Activated T-helper 17 cell treated with anti-CD3 and anti-CD28 coated beads, Interleukin-2, amount 50 U/mL, for 72 hours (primary cell): Measurements from ENCODE around the gene FAM174C. TPM values are rescaled to one million over a fixed set of nuclear protein-coding genes. Genes with fewer than 3 reads are reported as not detected.
A peak's percentile ranks its signal among the peaks of the same experiment; 100 is the strongest.

Experiments
- ATAC-seq: fragments of 150-1000 bp; cut with Tn5 transposase; replicated peaks from 2 replicates; pipeline ENCODE4 v1.10.0; 2021; ENCODE audit warnings: mild to moderate bottlenecking, moderate library complexity
- H3K27ac Mint-ChIP-seq: one replicate; pipeline ENCODE4 v1.8.0; 2022; ENCODE audit warnings: mixed read lengths
- H3K27me3 Mint-ChIP-seq: one replicate; pipeline ENCODE4 v1.8.0; 2022; ENCODE audit warnings: mixed read lengths
- H3K36me3 Mint-ChIP-seq: one replicate; pipeline ENCODE4 v1.8.0; 2022; ENCODE audit warnings: low read depth, mild to moderate bottlenecking, mixed read lengths
- H3K4me1 Mint-ChIP-seq: one replicate; pipeline ENCODE4 v1.8.0; 2022; ENCODE audit warnings: mixed read lengths
- H3K4me3 Mint-ChIP-seq: one replicate; pipeline ENCODE4 v1.8.0; 2022; ENCODE audit warnings: mild to moderate bottlenecking, mixed read lengths
- H3K9me3 Mint-ChIP-seq: one replicate; pipeline ENCODE4 v1.8.0; 2022; ENCODE audit warnings: mixed read lengths
- total RNA-seq, 2 donors: library from RNA; stranded (reverse); gene quantifications; one replicate each; pipeline ENCODE4 v1.2.3, GENCODE V29; 2022

The FAM174C gene
- total RNA-seq = 10 to 100 TPM; 52.9 to 85.9 TPM

GRCh38 chr19:1275260-1275975 is at the start of gene FAM174C:
Gene FAM174C, plus strand, starts transcription at chr19:1275530. Its CDS starts 20 bp downstream, at chr19:1275550.
- no peaks in the 10 kb centered on the region for H3K27me3 Mint-ChIP-seq
- H3K27ac Mint-ChIP-seq = peak within 1 kb of the TSS; percentile 95
- no peaks in the 10 kb centered on the region for H3K9me3 Mint-ChIP-seq
- ATAC-seq = peak; percentile 89
- H3K36me3 Mint-ChIP-seq = peaks cover 96% of the 10 kb centered on the region
- H3K4me1 Mint-ChIP-seq = peaks cover 21% of the 10 kb centered on the region
- peak within 1 kb of the TSS; percentile 87 for H3K4me3 Mint-ChIP-seq

- no peak overlapping the region for H3K4me3 Mint-ChIP-seq
These were observed 49.2 kb upstream of the FAM174C start for GRCh38 chr19:1226227-1226518.

DNA sequence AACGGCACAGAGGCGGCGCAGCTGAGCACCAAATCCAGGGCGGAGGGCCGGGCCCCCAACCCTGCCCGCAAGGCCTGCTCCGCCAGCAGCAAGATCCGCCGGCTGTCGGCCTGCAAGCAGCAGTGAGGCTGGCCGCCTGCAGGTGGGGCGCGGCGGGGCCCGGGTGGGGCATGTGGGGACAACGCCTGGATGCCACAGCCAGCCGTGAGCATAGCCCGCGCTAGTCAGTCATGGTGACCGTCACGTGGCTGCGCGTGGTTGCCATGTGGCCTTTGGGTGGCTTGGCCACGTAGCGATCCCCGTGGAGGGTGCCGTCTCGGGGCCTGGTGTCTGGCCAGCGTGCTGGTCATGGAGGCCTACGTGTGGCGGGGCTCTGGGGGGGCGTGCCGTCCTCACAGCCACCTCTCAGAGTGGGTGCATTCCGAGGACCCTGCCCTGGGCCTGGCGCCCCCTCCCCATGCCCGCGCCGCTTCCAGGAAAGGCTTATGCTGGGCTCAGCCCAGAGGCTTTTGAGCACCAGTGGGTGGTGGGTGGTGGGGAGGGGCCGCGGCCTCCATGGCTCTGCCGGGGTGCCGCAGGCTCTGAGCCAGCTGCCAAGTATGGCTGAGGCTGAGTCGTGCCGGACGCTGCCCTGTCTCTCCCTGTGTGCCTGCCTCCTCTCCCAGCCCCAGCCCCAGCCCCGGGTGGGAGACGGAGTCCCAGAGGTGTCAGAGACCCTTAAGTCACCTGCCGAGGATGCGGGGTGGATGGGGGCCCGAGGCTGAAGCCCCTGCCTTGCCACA is 48.6 kb upstream of the FAM174C start:
- ATAC-seq = no peak
- no peak overlapping the region for H3K27ac Mint-ChIP-seq
- no peak overlapping the region for H3K4me3 Mint-ChIP-seq
- H3K9me3 Mint-ChIP-seq = no peaks in the 10 kb centered on the region
- H3K4me1 Mint-ChIP-seq = no peaks in the 10 kb centered on the region
- peaks cover 5% of the 10 kb centered on the region for H3K36me3 Mint-ChIP-seq
- no peaks in the 10 kb centered on the region for H3K27me3 Mint-ChIP-seq

More at GRCh38 chr19:1226227-1226518, 49.2 kb upstream of the FAM174C start:
- no peaks in the 10 kb centered on the region for H3K9me3 Mint-ChIP-seq
- H3K27me3 Mint-ChIP-seq = no peaks in the 10 kb centered on the region
- no peaks in the 10 kb centered on the region for H3K4me1 Mint-ChIP-seq
- H3K27ac Mint-ChIP-seq = no peak overlapping the region
- peaks cover 5% of the 10 kb centered on the region for H3K36me3 Mint-ChIP-seq
- ATAC-seq = no peak

DNA sequence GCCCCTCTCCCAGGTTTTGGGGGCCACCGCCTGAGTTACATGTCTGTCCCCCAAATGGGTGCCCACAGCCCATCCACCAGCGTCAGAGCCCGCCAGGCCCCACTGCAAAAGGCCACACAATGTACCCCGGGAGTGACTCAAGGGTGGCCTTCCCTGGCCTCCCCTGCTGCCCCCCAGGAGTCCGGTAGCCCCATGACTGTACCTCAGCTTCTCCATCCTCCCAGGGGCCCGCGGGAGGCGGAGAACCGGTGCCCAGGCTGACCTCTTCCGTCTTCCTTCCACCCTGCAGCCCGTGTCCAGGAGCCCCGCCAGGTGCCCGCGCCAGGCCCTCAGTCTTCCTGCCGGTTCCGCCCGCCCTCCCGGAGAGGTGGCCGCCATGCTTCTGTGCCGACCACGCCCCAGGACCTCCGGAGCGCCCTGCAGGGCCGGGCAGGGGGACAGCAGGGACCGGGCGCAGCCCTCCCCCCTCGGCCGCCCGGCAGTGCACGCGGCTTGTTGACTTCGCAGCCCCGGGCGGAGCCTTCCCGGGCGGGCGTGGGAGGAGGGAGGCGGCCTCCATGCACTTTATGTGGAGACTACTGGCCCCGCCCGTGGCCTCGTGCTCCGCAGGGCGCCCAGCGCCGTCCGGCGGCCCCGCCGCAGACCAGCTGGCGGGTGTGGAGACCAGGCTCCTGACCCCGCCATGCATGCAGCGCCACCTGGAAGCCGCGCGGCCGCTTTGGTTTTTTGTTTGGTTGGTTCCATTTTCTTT is 47.9 kb upstream of the FAM174C start:
- H3K27ac Mint-ChIP-seq = no peak overlapping the region
- ATAC-seq = no peak
- no peak overlapping the region for H3K4me3 Mint-ChIP-seq
- no peaks in the 10 kb centered on the region for H3K27me3 Mint-ChIP-seq
- peaks cover 5% of the 10 kb centered on the region for H3K36me3 Mint-ChIP-seq
- no peaks in the 10 kb centered on the region for H3K4me1 Mint-ChIP-seq
- H3K9me3 Mint-ChIP-seq = no peaks in the 10 kb centered on the region

- Mint-ChIP-seq H3K4me3 (no peak overlapping the region), H3K4me1 (no peaks in the 10 kb centered on the region), H3K9me3 (no peaks in the 10 kb centered on the region), H3K27ac (no peak overlapping the region), H3K27me3 (no peaks in the 10 kb centered on the region), H3K36me3 (peaks cover 5% of the 10 kb centered on the region)
- ATAC-seq = no peak
These were observed 47.0 kb upstream of the FAM174C start for GRCh38 chr19:1228161-1228957.

DNA sequence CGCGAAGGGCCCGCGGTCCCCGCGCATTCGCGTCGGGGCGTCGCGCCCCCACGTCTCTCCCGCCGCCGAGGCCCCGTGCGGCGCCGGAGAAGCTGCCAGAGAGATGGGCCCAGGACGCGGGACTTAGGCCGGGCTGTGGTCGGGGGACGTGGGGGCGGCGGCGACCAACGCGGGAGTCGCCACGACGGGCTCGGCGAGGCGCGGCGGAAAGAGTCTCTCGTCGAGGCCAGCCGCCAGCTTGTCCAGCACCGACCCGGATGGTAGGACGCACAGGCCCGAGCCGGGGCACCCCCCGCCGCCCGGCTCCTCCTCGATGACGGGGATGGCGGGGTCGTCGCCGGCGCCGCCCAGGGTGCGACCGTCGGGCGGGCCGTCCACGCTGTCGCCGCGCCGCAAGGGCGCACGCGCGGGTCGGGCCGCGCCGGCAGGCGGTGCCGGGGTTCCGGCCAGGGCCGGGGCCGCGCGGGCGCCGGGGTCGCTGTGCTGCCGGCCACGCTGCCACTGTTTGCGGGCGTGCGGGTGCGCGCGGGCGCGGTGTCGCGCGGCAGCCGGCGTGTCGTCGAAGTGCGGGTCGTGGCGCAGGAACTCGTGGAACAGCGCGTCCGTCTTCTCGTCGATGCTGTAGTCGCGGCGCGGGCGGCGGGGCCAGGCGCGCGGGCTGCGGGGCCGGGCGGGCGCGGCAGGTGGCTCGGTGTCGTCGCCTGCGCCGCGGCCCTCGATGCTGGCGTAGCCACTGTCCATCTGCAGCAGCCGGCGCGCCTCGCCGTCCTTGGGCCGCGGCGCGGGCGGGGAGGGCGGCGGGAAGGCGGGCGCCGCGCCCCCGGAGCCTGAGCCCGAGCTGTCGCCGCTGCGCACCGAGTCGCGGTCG is 46.0 kb upstream of the FAM174C start:
- Mint-ChIP-seq H3K27me3 (no peaks in the 10 kb centered on the region), H3K9me3 (no peaks in the 10 kb centered on the region), H3K27ac (no peak overlapping the region), H3K4me1 (no peaks in the 10 kb centered on the region), H3K4me3 (no peak overlapping the region), H3K36me3 (peaks cover 5% of the 10 kb centered on the region)
- no peak for ATAC-seq

DNA sequence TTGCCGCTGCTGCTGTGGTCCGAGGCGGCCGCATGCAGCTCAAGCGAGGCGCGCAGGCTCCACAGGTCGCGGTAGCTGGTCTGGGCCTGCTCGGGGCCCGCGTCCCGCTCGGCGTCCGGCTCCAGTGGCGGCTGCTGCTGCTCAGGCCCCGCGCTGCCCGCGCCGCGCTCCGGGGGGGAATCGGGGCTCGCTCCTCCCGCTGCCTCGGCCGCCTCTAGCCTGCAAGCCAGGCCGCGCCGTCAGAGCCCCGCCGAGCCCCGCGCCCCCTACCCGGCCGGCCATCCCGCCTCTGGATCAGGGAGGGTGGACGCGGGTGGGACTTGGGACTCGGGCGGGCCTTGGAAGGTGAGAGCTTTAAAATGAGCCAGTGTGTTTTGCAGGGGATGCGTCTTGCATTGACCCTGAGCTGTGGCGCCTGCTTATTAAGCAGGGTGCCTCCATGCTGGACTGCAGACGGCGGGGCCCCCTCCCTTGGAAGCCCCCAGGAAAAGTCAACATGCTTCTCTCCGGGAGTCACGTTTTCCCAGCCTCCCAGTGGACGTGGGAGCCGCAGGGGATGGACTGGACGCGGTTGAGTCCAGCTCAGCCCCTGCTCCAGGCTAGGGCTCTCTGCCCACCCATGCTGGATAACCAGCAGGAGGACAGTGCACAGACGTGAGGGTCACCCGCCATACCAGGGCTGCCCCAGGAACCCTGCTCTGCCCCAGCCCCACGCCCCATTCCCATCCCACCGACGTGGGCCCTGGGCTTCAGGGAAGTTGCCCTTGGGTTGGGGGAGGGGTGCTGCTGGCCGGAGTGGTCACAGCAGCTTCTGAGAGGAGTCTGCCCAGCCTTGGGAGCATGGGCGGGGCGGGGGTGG is 45.2 kb upstream of the FAM174C start:
- H3K4me3 Mint-ChIP-seq = no peak overlapping the region
- H3K27me3 Mint-ChIP-seq = no peaks in the 10 kb centered on the region
- peaks cover 5% of the 10 kb centered on the region for H3K36me3 Mint-ChIP-seq
- no peaks in the 10 kb centered on the region for H3K9me3 Mint-ChIP-seq
- ATAC-seq = no peak
- no peaks in the 10 kb centered on the region for H3K4me1 Mint-ChIP-seq
- no peak overlapping the region for H3K27ac Mint-ChIP-seq

GRCh38 chr19:1230783-1231489 is 44.4 kb upstream of the FAM174C start:
- ATAC-seq = no peak
- no peaks in the 10 kb centered on the region for H3K9me3 Mint-ChIP-seq
- H3K4me1 Mint-ChIP-seq = no peaks in the 10 kb centered on the region
- H3K27ac Mint-ChIP-seq = no peak overlapping the region
- no peak overlapping the region for H3K4me3 Mint-ChIP-seq
- no peaks in the 10 kb centered on the region for H3K27me3 Mint-ChIP-seq
- H3K36me3 Mint-ChIP-seq = peaks cover 5% of the 10 kb centered on the region

GRCh38 chr19:1231729-1232637 is 43.3 kb upstream of the FAM174C start:
- H3K36me3 Mint-ChIP-seq = peaks cover 4% of the 10 kb centered on the region
- H3K27me3 Mint-ChIP-seq = no peaks in the 10 kb centered on the region
- H3K27ac Mint-ChIP-seq = no peak overlapping the region
- no peak overlapping the region for H3K4me3 Mint-ChIP-seq
- no peaks in the 10 kb centered on the region for H3K9me3 Mint-ChIP-seq
- ATAC-seq = no peak
- no peaks in the 10 kb centered on the region for H3K4me1 Mint-ChIP-seq

GRCh38 chr19:1232652-1233072 is 42.7 kb upstream of the FAM174C start:
- H3K36me3 Mint-ChIP-seq = no peaks in the 10 kb centered on the region
- no peak for ATAC-seq
- no peaks in the 10 kb centered on the region for H3K4me1 Mint-ChIP-seq
- H3K27me3 Mint-ChIP-seq = no peaks in the 10 kb centered on the region
- H3K9me3 Mint-ChIP-seq = no peaks in the 10 kb centered on the region
- no peak overlapping the region for H3K4me3 Mint-ChIP-seq
- no peak overlapping the region for H3K27ac Mint-ChIP-seq

DNA sequence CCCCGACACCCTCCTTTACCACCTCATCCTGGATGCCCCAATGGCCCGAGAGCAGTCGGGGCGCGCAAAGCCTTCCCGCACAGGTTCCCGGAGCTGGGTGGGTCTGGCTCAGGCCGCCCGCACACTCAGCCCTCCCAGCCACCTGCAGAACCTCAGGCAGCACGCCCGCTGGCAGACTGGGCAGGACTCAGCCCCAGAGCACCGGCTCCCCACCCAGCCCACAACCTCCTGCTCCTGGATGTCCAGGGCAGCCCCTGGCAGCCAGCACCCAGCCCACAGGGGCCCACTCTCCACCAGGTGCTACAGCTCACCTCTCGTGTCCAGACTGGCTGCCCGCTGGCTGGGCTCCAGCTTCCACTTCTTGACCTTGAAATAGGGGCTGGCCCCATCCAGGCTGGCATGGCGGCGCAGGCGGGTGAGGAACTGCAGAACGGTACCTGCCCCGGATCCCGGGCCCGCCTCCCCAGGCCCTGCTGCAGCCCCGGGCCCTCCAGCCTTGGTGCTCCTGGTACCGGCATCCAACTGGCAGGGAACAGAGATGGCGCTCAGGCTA is 42.1 kb upstream of the FAM174C start:
- H3K27me3 Mint-ChIP-seq = no peaks in the 10 kb centered on the region

More for the DNA sequence above, 42.1 kb upstream of the FAM174C start:
- Mint-ChIP-seq H3K27ac (no peak overlapping the region), H3K4me3 (no peak overlapping the region), H3K4me1 (no peaks in the 10 kb centered on the region), H3K9me3 (no peaks in the 10 kb centered on the region), H3K36me3 (no peaks in the 10 kb centered on the region)
- ATAC-seq = no peak
